GM12872 (cell line): ENCODE data around the gene PLSCR1.

ENCODE experiments used
- TF ChIP-seq, protein P1 (sequence below): IDR thresholded peaks from 3 replicates; pipeline ENCODE4 v1.5.1; 2011; ENCODE audit warnings: low read depth, mild to moderate bottlenecking, low read length, moderate library complexity; ENCODE audit not compliant: insufficient read depth

Gene PLSCR1, protein sequence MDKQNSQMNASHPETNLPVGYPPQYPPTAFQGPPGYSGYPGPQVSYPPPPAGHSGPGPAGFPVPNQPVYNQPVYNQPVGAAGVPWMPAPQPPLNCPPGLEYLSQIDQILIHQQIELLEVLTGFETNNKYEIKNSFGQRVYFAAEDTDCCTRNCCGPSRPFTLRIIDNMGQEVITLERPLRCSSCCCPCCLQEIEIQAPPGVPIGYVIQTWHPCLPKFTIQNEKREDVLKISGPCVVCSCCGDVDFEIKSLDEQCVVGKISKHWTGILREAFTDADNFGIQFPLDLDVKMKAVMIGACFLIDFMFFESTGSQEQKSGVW

DNA sequence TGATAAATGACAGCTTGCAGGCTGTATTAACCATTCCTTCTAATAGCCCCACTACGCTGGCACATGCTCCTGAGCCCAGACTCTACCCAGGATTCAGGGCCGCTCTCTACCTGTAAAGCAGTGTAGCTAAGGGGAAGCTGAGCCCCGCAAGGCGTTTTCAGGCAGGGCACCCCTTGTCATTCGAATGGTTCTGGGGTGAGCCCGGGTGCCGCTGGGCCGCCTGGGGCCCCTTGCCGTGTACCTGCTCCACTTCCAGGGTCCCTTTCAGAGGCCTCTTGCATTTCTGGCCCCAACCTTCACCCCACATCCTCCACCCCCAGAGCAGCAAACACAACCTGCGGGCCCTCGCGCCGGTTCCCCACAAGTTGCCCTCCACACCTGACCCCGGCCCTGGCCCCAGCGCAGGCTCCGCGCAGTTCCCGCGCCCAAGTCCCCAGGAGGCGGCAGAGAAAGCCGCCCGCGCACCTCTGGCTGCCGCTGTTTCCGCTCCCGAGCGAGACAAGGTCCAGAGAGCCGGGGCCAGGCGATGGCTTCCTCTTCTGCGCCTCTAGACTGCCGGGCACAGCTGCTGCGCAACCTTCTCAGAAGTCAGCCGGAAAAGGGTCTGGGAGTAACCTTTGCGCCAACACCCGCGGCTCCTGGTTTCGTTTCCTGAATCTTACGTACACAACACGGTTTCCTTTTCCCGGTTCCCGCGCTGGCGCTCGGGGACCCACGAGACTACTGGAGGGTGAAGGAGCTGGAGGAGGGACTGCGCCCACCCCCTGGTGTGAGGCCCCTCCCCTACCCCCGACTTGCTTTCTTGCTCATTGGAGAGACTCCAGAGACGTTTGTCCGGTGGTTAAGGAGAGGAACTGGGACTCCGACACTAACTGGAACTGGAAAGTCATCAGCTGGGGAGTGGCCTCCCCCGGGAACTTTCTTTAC lies at the start of gene PLSCR1:
TSS of gene PLSCR1 (minus strand) at position 606 of the 927 bp plus-strand sequence. CDS start 8,055 bp downstream, outside the sequence.
- TF ChIP-seq, protein P1, sequence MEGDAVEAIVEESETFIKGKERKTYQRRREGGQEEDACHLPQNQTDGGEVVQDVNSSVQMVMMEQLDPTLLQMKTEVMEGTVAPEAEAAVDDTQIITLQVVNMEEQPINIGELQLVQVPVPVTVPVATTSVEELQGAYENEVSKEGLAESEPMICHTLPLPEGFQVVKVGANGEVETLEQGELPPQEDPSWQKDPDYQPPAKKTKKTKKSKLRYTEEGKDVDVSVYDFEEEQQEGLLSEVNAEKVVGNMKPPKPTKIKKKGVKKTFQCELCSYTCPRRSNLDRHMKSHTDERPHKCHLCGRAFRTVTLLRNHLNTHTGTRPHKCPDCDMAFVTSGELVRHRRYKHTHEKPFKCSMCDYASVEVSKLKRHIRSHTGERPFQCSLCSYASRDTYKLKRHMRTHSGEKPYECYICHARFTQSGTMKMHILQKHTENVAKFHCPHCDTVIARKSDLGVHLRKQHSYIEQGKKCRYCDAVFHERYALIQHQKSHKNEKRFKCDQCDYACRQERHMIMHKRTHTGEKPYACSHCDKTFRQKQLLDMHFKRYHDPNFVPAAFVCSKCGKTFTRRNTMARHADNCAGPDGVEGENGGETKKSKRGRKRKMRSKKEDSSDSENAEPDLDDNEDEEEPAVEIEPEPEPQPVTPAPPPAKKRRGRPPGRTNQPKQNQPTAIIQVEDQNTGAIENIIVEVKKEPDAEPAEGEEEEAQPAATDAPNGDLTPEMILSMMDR: no peak

DNA sequence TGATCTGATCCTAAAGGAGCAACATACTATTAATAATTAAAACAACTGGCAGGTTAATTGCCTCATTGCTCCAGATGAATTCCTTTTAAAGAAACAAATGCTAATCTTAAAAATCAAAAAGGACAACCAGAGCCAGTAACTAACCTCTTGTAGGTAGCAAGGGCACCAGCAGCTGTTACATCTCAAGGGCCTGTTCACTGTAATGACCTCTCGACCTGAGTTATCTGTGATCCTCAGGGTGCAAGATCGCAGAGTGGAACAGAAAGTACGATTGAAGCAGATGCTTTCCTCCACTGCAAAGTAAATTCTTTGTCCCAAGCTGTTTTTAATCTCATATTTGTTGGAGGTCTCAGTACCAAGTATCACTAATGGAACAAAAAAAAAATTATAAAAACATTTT lies 49.4 kb upstream of the PLSCR1 start:
- TF ChIP-seq, protein P1: no peak

DNA sequence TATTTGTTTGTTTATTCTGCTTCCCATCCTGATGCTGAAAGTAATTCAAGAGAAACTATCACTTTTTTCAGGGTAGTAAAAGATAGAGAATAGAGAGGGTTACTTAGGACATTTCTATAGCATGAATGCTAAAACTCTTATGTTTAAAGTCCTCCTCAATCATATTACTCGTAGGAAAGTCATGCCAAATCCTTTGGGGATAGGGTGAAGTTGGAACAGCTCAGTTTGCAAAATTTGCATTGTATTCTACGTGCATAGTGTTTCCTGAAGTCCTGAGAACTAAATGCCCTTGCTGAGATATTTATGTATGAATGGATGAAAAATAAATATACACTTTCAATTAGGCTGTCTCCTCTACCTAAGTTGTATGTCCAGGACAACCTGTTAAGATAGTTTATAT lies 46.1 kb upstream of the PLSCR1 start:
- TF ChIP-seq, protein P1: no peak

DNA sequence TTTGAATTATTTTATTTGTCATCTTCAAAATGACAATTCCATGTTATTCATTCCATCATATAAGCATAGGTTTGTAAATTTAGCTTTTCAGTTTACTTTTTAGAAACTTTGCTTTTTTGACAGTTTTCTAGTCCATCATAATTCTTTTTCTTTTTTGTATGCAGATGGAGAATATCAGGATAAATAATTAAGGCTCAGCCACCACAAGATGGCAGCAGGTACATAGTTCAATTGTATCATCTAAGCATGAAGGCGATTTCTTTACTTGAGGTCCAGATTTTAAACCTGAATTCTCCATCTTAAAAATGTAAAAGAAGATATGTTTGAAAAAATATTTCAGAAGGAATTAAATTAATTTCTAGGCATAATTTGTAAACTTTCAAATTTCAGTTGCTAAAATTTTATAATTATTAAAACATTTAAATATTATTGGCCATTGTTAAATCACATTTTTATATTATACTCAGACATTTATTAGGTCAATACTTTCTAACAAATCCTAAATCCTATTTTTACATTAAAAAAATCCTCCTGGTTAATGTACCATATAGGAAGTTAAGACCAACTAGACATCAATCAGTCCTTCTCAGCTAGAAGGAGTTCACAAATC lies 45.6 kb upstream of the PLSCR1 start:
- TF ChIP-seq, protein P1: peak; percentile 36; the same call in 1 of the 3 replicates

DNA sequence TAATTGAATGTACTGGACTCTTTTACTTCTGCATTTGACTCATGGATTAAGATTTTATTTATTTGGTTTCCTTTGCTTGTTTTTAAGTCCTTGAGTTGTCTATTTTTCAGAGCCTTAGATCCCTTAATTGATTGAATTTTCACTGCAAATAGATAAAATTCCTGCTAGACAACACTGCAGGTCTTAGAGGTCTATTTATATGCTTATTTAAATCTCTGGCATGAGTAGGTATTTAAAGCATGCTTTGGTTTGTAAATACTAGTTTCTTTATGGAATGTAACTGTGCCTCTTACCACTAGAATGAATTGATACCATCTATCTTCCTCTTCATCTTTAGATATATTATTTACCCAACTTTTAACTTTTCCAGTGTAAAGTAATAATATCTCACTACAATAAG lies 40.7 kb upstream of the PLSCR1 start:
- TF ChIP-seq, protein P1: no peak

DNA sequence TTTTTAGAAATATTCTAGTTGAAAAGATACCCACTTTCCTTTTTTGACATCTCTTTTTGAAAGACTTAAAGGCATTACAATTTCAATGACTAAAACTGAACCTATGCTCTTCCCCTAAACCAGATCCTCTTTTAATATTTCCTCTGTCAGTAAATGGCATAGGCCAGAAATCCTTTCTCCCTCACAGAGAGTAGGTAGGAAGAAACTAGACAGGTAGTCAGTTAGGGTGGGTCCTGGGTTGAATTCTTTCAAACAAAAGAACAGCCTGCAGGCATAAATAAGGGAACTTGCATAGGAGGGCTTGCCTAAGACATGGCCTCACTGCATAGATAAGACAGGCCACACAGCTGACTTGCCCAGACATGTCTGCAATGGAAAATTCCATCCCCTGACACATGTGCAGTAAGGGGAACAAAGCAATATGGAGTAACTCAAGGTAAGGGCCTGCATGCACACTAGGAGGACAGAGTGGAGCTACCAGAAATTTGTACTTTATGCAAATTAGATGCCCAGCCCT lies 37.6 kb upstream of the PLSCR1 start:
- TF ChIP-seq, protein P1: no peak

DNA sequence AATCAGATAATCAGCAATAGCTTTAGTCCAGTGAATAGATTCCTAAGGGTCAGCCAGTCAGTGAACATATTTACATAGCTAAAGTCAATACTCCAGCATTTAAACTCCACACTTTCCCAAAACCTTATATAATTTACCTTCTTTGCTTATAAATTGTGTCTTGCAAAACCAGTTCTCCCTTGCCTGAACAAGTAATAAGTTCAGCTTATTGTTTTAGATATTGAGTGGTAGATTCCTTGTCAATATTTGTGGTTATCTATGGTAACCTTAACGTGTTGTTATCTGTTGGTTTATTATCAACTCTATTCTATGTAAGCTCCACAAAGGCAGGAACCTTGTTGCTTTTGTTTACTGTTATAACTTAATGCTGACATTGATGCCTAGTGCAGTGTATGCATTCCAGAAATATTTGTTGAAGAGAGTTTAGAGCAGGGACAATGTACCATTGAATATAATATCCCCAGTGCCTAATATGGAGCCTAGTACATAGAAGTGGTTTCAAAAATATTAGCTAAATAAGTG lies 36.7 kb upstream of the PLSCR1 start:
- TF ChIP-seq, protein P1: no peak
